ENCODE measurements around the gene B3GAT2.
"Not testable (repeated sequence)": the region's sequence is repeated elsewhere in the genome, so short reads cannot be mapped to it uniquely, and the experiment has no call there.

B3GAT2 gene, protein sequence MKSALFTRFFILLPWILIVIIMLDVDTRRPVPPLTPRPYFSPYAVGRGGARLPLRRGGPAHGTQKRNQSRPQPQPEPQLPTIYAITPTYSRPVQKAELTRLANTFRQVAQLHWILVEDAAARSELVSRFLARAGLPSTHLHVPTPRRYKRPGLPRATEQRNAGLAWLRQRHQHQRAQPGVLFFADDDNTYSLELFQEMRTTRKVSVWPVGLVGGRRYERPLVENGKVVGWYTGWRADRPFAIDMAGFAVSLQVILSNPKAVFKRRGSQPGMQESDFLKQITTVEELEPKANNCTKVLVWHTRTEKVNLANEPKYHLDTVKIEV

DNA sequence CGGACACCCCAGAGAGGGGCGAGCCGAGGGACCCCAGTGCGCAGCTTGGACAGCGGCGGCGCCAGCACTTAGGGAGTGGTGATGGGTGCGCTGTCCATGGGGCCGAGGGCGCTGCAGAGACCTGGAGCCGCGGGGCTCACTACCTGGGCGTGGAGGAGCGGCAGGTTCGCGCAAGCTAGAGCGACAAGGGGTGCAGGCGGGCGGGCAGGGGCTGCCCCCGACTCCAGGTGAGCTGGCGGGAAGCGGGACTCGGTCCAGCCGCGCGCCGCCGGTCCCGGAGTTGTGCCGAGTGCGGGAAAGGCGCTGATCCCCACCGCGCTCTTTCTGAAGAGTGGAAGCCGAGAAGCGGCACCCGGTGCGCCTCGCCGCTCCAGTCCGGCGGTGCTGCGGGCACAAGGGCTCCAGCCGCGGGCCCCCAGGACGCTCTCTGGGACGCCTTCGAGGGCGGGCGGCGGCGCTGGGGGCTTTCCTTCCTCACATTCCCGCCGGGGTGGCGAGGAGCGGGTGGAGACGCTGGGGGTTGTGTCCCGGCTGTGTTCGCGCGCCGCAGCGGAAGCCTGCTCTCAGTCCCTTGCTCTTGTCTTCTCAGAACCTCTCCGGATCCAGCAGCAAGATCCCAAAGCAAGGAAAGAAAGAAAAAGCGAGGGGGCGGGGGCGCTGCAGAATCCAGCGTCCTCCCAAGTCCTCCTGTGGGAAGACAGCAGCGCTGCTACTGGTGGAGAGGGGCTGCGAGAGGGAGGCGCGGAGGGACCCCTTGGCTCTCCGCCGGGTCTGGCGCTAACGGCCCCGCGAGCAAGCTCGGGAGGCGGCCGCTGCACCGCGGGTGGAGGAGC lies at the start of gene B3GAT2:
TSS of gene B3GAT2 (minus strand) at position 610 of the 833 bp plus-strand sequence. CDS start 631 bp downstream, outside the sequence.
- no peak for DNase-seq

DNA sequence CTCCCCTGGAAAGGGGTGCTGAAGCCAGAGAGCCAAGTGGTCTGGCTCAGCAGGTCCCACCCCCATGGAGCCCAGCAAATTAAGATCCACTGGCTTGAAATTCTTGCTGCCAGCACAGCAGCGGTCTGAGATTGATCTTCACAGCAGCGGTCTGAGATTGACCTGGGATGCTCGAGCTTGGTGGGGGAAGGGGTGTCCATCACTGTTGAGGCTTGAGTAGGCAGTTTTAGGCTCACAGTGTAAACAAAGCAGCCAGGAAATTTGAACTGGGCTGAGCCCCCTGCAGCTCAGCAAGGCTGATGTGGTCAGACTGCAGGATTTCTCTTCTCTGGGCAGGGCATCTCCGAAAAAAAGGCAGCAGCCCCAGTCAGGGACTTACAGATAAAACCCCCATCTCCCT lies 41.3 kb upstream of the B3GAT2 start:
- DNase-seq, result no peak

DNA sequence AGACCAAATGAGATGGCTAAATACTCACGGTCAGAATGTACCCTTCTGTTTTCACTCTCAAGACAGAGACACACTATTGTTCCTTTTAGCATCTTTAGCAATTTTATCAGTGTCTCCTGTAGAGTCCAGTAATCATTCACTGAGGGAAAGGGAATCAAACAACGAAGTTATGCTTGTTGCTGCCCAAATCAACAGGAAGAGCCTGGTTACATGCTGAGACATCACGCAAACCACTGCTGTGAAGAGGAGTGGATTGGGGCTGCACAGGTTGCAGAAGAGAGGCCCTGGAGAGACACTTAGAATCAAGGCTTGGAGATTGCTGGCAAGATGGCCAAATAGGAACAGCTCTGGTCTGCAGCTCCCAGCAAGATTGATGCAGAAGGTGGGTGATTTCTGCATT lies 40.5 kb upstream of the B3GAT2 start:
- no peak for DNase-seq

GRCh38 chr6:70996106-70996505 lies 39.2 kb upstream of the B3GAT2 start:
- no peak for DNase-seq

DNA sequence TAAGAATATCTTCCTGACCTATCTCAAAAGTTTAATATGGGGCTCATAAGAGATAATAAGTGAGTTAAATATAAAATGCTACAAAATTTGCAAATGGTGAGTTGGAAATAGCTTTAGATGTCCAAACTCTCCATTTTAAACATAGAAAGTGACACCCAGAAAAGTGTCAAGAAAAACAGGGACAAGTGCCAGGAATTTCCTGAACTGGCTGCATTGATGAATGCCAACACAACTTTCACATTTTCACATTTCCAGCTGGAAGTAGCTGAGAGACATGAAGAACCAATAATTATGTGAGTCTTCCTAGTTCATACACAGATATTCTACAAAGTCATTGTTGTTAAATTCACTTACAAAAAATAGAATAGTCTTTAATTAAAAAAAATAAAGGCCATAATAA lies 38.6 kb upstream of the B3GAT2 start:
- DNase-seq, result no peak

DNA sequence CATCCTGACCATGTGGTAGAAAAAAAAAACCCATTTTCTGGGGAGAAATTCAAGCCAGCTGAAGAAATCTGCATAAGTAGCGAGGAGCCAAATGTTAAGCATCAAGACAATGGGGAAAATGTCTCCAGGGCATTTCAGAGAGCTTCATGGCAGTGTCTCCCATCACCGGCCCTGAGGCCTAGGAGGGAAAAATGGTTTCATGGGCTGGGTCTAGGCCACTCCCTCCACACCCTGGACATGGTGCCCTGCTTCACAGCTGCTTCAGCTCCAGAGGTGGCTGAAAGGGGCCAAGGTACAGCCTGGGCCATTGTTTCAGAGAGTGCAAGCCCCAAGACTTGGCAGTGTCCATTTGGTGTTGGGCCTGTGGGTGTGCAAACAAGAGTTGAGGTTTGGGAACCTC lies 34.4 kb upstream of the B3GAT2 start:
- no peak for DNase-seq

DNA sequence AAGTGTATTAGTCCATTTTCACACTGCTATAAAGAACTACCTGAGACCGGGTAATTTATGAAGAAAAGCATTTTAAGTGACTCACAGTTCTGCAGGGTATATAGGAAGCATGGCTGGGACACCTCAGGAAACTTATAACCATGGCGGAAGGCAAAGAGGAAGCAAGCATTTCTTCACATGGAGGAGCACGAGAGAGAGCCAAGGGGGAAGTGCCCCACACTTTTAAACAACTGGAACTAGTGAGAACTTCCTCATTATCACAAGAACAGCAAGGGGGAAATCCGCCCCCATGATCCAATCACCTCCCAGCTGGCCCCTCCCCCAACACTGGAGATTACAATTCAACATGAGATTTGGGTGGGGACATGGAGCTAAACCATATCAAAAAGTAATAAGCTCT lies 28.3 kb upstream of the B3GAT2 start:
- DNase-seq, result peak; percentile 33

GRCh38 chr6:70982747-70983146 lies 25.9 kb upstream of the B3GAT2 start:
- DNase-seq, result no peak

GRCh38 chr6:70980727-70981126 lies 23.9 kb upstream of the B3GAT2 start:
- no peak for DNase-seq

- no peak for DNase-seq
Observed at GRCh38 chr6:70973604-70974003, 16.7 kb upstream of the B3GAT2 start.

- no peak for DNase-seq
Observed at GRCh38 chr6:70967049-70967448, 10.2 kb upstream of the B3GAT2 start.

- no peak for DNase-seq
Observed at GRCh38 chr6:70957284-70957617, 391 bp upstream of the B3GAT2 start.

DNA sequence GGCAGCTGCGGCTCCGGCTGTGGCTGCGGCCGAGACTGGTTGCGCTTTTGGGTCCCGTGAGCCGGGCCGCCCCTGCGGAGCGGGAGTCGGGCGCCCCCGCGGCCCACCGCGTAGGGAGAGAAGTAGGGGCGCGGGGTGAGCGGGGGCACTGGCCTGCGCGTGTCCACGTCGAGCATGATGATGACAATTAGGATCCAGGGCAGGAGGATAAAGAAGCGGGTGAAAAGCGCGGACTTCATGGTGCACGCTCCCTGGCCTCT lies 739 bp downstream of the B3GAT2 start:
- DNase-seq, result no peak

GRCh38 chr6:70955441-70956190 lies 1.2 kb downstream of the B3GAT2 start:
- DNase-seq, result peak; percentile 61

GRCh38 chr6:70954750-70955149 lies 2.1 kb downstream of the B3GAT2 start:
- DNase-seq, result no peak

- no peak for DNase-seq
Observed at GRCh38 chr6:70954176-70954575, 2.7 kb downstream of the B3GAT2 start.

- no peak for DNase-seq
Observed at GRCh38 chr6:70952608-70953165, 4.2 kb downstream of the B3GAT2 start.

- DNase-seq, result not testable (repeated sequence)
Observed at GRCh38 chr6:70944321-70944720, 12.5 kb downstream of the B3GAT2 start.

- no peak for DNase-seq
Observed at GRCh38 chr6:70933853-70934252, 23.0 kb downstream of the B3GAT2 start.

- DNase-seq, result no peak
Observed at GRCh38 chr6:70905742-70906141, 51.1 kb downstream of the B3GAT2 start.

DNA sequence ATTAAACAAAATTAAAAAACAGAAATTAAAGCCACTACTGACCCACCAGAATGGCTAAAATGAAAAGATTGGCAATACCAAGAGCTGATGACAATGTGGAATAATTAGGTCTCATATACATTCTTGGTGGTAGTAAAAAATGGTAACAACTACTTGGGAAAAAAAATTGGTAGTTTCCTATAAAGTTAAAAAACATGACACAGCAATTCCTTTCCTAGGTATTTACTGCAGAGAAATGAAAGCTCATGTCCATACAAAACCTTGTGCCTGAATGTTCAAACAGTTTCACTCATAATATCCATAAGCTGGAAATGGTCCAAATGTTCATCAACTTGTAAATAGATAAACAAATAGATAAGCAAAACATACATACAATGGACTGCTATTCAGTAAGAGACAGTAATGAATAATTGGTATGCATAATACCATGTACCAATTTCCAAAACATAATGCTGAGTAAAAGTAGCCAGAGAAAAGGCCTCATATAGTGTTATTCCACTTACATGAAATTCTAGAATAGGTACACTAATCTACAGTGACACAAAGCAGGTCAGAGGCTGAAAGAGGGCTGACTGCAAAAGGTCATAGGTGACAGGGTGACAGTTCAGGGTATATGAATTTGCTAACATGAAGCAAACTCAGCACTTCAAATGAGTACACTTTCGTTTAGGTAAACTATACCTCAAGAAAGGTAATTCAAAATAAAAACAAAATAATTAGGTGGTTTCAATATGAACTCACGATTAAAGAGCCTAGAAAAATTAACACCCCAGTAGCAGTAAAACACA lies 53.0 kb downstream of the B3GAT2 start:
- DNase-seq, result no peak

DNA sequence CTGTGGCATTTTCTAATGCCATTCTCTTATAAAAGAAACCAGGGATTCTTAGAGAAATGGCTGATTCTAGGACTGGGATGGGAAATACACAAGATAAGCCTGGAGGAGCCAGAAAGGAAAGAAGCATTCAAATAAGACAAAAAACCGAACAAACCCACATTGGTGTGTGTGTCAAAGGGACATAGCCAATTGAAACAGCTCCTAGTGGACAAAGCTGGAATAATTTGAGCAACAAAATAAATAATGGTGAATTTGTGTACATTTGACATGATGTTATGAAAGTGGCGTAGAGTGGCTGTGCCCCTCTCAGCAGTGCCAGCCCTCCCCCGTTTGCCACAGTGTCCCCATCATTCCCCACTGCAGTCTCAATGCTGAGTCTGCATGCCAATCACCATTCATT lies 55.5 kb downstream of the B3GAT2 start:
- DNase-seq, result no peak

DNA sequence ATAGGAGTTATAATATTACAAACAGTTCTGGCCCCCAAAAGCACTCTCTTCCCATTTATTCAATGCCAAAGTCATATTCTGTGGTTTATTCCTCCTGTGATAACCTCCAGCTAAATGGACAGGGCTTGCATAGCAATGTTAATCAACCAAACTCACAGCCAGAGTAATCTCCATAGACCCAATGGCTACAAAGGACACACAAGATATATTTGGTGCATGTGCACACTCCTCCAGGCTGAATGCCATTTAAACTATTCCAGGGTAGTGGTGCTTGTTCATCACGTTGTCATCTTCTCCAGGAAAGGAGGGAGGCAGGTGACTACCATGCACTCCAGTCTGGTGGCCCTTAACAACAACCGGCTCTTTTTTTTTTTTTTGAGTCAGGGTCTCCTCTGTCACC lies 56.8 kb downstream of the B3GAT2 start:
- no peak for DNase-seq
